GOT3 (cell line): ENCODE results near the gene C17orf67.

ENCODE experiments used
- DNase-seq: peaks from one replicate; lab custom pipeline; 2025; ENCODE audit warnings: mixed read lengths; lab: John Stamatoyannopoulos, UW

C17orf67 gene, protein sequence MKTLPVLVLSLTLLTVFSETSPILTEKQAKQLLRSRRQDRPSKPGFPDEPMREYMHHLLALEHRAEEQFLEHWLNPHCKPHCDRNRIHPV

GRCh38 chr17:56833809-56834379, at the start of gene C17orf67, which contains the start of gene DGKE:
Gene C17orf67, minus strand, starts transcription at chr17:56833920. Its CDS starts 18,110 bp downstream, at chr17:56815810.
Gene DGKE, plus strand, starts transcription at chr17:56834151. Its CDS starts 645 bp downstream, at chr17:56834796.
- peak; percentile 93 for DNase-seq

DNA sequence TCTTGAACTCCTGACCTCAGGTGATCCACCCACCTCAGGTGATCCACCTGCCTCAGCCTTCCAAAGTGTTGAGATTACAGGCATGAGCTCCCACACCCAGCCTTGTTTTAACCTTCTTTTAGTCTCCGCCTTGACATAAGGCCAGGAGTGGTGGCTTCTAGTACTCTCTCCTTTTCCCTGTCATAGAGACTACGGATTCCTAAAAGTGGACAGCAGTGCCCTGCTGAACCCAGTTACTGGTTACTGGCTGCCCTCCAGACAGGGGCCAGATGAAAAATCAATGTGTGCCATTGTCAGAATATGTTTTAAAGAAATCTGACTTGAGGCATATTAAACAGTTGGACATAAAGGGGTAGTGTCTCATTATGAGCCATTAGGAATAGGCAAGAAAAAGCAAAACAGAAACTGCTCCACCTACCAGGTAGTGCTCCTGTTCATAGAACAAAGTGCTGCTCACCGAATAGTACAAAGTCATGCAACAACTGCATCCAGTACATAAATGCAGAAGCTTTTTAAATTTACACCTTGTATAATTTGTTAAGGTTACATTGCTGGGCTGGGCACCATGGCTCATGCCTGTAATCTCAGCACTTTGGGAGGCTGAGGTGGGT, 48.1 kb upstream of the C17orf67 start:
- no peak for DNase-seq

GRCh38 chr17:56880571-56880970, 46.9 kb upstream of the C17orf67 start:
- no peak for DNase-seq

DNA sequence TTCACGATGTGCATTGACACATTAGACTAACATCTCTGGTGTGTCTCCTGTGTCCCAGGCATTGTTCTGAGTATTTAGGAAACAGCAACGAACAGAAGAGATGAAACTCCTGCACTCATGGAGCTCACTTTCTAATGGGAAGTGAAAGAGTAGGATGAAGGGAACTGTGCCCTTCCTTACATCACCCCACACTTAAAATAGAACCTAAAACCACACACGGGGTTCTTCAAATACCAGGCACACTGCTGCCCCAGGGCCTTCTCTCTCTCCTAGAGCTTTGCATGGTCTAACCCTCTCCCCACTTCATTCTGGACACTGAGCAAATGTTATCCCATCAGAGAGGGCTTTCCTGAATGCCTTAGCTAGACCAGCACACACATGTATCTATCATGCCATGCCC, 46.4 kb upstream of the C17orf67 start:
- no peak for DNase-seq

DNA sequence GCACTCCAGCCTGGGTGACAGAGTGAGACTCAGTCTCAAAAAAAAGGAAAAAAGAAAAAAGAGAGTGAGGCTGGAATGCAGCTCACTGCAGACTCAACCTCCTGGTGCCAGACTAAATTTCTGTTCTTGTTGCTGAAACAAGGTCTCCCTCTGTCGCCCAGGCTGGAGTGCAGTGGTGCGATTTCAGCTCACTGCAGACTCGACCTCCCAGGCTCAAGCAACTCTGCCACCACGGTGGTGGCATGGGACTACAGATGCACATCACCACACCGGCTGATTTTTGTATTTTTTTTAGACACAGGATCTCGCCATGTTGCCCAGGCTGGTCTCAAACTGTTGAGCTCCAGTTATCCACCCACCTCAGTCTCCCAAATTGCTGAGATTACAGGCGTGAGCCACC, 45.6 kb upstream of the C17orf67 start:
- no peak for DNase-seq

DNA sequence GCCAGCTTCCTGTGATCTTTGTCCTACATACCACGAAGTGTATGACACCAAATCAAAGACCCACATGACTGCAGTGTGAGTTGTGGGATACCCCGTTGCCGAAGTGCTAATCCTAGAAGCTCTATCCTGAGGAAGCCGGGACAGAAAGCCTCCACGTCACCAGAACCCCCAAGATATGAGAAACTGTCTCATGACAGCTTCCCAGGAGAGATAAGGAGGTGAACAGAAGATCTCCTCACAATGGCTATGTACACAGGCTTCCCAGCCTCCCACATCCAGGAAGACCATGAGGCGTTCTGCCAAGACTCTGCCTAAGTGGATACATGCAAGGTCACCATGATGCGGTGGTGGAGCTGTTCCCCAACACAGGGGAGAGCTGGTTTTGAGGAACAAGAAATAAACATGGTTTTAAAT, 43.1 kb upstream of the C17orf67 start:
- DNase-seq: no peak

- no peak for DNase-seq
Measured at GRCh38 chr17:56870081-56870651, 36.4 kb upstream of the C17orf67 start.

DNA sequence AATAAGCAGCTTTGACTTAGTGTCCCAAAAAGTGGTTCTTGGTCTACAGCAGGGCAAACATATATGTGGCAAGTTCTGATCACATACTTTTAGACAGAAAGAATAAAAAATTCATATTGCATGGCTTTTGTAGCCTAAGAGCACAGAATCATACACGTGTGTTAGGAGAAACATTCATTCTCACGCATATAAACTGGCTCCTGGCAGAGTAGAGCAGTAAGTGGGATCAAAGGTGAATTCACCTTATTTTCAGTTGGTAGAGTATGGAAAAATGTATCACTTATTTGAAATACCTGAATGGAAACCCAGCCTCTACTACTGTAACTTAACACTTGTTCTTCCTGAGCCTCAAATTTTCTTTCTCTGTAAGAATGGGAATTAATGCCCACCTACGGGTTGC, 35.0 kb upstream of the C17orf67 start:
- no peak for DNase-seq

GRCh38 chr17:56867948-56868376, 34.2 kb upstream of the C17orf67 start:
- no peak for DNase-seq

GRCh38 chr17:56866496-56866895, 32.8 kb upstream of the C17orf67 start:
- DNase-seq: no peak

- no peak for DNase-seq
Measured at GRCh38 chr17:56866076-56866475, 32.4 kb upstream of the C17orf67 start.

- no peak for DNase-seq
Measured at GRCh38 chr17:56863974-56864373, 30.3 kb upstream of the C17orf67 start.

GRCh38 chr17:56861899-56862298, 28.2 kb upstream of the C17orf67 start:
- no peak for DNase-seq

GRCh38 chr17:56851008-56851407, 17.3 kb upstream of the C17orf67 start:
- DNase-seq: no peak

- no peak for DNase-seq
Measured at GRCh38 chr17:56850591-56850990, 16.9 kb upstream of the C17orf67 start.

- no peak for DNase-seq
Measured at GRCh38 chr17:56849131-56849530, 15.4 kb upstream of the C17orf67 start.

- DNase-seq: no peak
Measured at GRCh38 chr17:56847106-56847505, 13.4 kb upstream of the C17orf67 start.

DNA sequence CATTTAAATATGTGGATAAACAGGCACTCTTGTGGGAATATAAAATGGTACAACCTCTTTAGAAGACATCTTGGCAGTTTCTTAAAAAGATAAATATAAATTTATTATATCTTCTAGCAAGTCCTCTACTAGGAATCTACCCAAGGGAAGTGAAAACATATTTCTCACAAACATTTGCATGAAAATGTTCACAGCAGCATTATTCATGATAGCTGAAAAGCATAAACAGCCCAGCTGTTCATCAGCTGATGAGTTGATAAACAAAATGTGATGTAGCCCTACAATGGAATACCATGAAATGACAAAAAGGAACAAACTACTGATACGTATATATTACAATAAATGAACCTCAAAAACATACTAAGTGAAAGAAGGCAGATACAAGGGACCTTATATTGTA, 12.2 kb upstream of the C17orf67 start:
- DNase-seq: no peak

GRCh38 chr17:56842577-56842976, 8.9 kb upstream of the C17orf67 start:
- no peak for DNase-seq

DNA sequence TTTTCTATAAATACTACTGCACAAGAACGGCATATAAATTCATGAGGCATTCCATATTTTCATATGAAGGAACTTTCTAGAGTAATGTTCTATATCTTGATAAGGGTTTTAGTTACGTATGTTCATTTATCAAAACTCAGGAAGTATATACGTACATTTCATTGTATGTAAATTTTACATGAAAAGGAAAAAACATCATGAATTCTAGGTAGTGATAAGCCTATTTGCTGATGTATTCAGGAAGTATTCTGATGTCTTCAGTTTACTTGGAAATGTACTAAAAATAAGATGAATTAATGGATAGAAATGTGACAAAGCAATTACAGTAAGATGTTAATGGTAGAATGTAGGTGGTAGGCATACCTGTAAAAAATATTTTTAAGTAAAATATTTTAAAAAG, 5.0 kb upstream of the C17orf67 start:
- DNase-seq: no peak

DNA sequence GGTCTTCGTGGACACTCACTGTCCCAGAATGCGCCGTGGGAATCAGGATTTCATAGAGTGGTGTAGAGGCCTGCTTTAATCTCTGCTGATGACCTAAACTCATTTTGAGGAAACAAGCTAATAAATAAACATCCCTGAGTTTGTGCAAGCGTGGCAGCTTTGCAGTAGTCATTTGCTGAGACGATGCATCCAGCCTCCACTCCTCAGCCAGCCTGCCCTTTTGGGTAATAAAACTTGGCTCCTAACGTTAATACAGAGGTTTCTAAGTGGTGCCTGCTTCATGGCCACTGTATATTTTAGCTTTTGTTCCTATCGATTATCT, 1.5 kb upstream of the C17orf67 start:
- DNase-seq: no peak

DNA sequence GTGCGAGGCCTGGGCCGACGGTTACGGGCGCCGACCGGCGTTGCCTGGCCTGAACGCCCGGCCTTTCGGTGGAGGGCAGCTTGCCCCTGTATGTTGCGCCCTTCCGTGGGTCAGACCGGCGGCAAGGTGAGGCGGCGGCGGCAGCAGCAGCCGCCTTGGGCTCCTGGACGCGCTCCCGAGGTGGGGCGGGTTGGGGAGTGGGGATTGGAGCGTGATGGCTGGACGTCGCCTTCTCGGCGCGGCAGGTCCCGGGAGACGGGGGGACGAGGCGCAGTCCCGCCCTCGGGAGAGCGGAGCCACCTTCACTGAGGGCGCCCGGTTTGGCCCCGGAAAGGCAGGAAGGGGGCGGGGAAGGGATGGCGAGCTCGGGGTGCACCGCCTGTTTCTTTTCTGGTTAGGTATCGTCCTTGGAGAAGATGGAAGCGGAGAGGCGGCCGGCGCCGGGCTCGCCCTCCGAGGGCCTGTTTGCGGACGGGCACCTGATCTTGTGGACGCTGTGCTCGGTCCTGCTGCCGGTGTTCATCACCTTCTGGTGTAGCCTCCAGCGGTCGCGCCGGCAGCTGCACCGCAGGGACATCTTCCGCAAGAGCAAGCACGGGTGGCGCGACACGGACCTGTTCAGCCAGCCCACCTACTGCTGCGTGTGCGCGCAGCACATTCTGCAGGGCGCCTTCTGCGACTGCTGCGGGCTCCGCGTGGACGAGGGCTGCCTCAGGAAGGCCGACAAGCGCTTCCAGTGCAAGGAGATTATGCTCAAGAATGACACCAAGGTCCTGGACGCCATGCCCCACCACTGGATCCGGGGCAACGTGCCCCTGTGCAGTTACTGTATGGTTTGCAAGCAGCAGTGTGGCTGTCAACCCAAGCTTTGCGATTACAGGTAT, 902 bp upstream of the C17orf67 start:
- DNase-seq: peak; percentile 47
